HepG2 (cell line): ENCODE results near the gene MRPL34. TPM values are rescaled to one million over a fixed set of nuclear protein-coding genes. Genes with fewer than 3 reads are reported as not detected.

ENCODE experiments used
- ATAC-seq: fragments of 200-7000 bp; cut with Tn5 transposase; 3 replicates; pipeline ENCODE4 v1.9.1; 2020; ENCODE audit warnings: mild to moderate bottlenecking, moderate library complexity
- BruUV-seq: library from RNA; stranded (reverse); fragments of 400-500 nt; replicated peaks from 2 replicates; lab custom pipeline; 2021; lab: Mats Ljungman, UMichigan
- CTCF ChIA-PET: fragments of 300-600 bp; formaldehyde crosslinking; extraction: SDS; loops from one replicate; lab custom pipeline; 2021; ENCODE audit warnings: low total read pairs, inconsistent platforms, low intra/inter-chr PET ratio; lab: Yijun Ruan, JAX
- POLR2A ChIA-PET: fragments of 350-600 bp; sonication (Branson Sonifier 250); formaldehyde crosslinking; loops from one replicate; lab custom pipeline; 2020; ENCODE audit warnings: antibody characterized with exemption, inconsistent platforms; lab: Yijun Ruan, JAX
- DNase-seq: peaks from one replicate; pipeline ENCODE4 v3.0.0-alpha.2; 2015; ENCODE audit warnings: low spot score
- FAIRE-seq: peaks from 3 replicates; lab custom pipeline; 2011; peaks lifted over from hg19 to GRCh38; lab: Jason Lieb, UNC
- H2AFZ ChIP-seq: one replicate; pipeline ENCODE4 v1.6.1; 2011; ENCODE audit warnings: low read length, inconsistent platforms
- H3K27ac ChIP-seq: fragments of 300-600 bp; 3 replicates; pipeline ENCODE4 v1.8.0; 2011; ENCODE audit warnings: mixed run types, mild to moderate bottlenecking, mixed read lengths, low read length, inconsistent platforms; ENCODE audit not compliant: insufficient read depth; ENCODE audit errors: extremely low read length
- H3K27me3 ChIP-seq, 2 experiments: fragments of 200-600 bp in 1 of 2; 2 replicates in 1 of 2; 3 replicates in 1 of 2; pipeline versions ENCODE4 v1.6.0 to v1.8.0; 2011; ENCODE audit warnings: low read length in 2 of 2, mild to moderate bottlenecking in 2 of 2, moderate library complexity in 2 of 2, inconsistent platforms in 1 of 2; ENCODE audit not compliant: insufficient read depth in 2 of 2, control insufficient read depth in 1 of 2
- H3K36me3 ChIP-seq, 2 experiments: fragments of 200-600 bp in 1 of 2; replicated peaks in 1 of 2; 2 replicates in 1 of 2; 3 replicates in 1 of 2; pipeline versions ENCODE4 v1.5.1 to v1.8.0; 2011; ENCODE audit warnings: low read length in 2 of 2, inconsistent platforms in 1 of 2; ENCODE audit not compliant: insufficient read depth in 2 of 2, control insufficient read depth in 1 of 2
- H3K4me1 ChIP-seq: 2 replicates; pipeline ENCODE4 v1.5.1; 2012; ENCODE audit warnings: low read length, inconsistent platforms; ENCODE audit not compliant: insufficient read depth
- H3K4me2 ChIP-seq: 2 replicates; pipeline ENCODE4 v1.6.0; 2011; ENCODE audit warnings: low read depth, low read length, inconsistent platforms
- H3K4me3 ChIP-seq, 3 experiments: fragments of 200-600 bp in 1 of 3; sonication (generic), shearing (Covaris generic) in 1 of 3; replicated peaks in 1 of 3; 2 replicates each; pipeline ENCODE4 v1.5.1; 2011 to 2016; ENCODE audit warnings: low read length in 3 of 3, inconsistent platforms in 2 of 3, low read depth in 2 of 3, mild to moderate bottlenecking in 2 of 3, control low read depth in 1 of 3, mixed read lengths in 1 of 3; ENCODE audit not compliant: insufficient read depth in 1 of 3
- H3K79me2 ChIP-seq: one replicate; pipeline ENCODE4 v1.6.1; 2011; ENCODE audit warnings: low read length, inconsistent platforms; ENCODE audit not compliant: insufficient read depth
- H3K9ac ChIP-seq: 2 replicates; pipeline ENCODE4 v1.6.0; 2011; ENCODE audit warnings: mild to moderate bottlenecking, low read depth, low read length, inconsistent platforms; ENCODE audit not compliant: insufficient read depth
- H3K9me3 ChIP-seq: 2 replicates; pipeline ENCODE4 v1.5.1; 2012; ENCODE audit warnings: mild to moderate bottlenecking, low read length
- H4K20me1 ChIP-seq: 2 replicates; pipeline ENCODE4 v1.6.0; 2011; ENCODE audit warnings: inconsistent platforms, mild to moderate bottlenecking, low read length, moderate library complexity; ENCODE audit not compliant: insufficient read depth
- AFF4 ChIP-seq: sonication (generic); formaldehyde crosslinking; IDR thresholded peaks from 2 replicates; pipeline ENCODE4 v1.4.0; 2020; ENCODE audit warnings: missing genetic modification reagents
- ARHGAP35 ChIP-seq: sonication (generic); formaldehyde crosslinking; IDR thresholded peaks from 2 replicates; pipeline ENCODE4 v1.9.0; 2022; ENCODE audit warnings: mild to moderate bottlenecking, inconsistent platforms, moderate library complexity, missing genetic modification reagents, borderline replicate concordance
- KLF16 ChIP-seq, 2 experiments: sonication (generic) in 1 of 2; formaldehyde crosslinking in 1 of 2; IDR thresholded peaks; 2 replicates each; pipeline versions ENCODE4 v1.6.1 to v1.8.0; 2016 to 2023; ENCODE audit warnings: missing genetic modification reagents in 2 of 2, missing compliant biosample characterization in 1 of 2
- KLF9 ChIP-seq: IDR thresholded peaks from 2 replicates; pipeline ENCODE4 v1.6.1; 2016; ENCODE audit warnings: low read depth
- PBX2 ChIP-seq: IDR thresholded peaks from 2 replicates; pipeline ENCODE4 v1.6.1; 2016; ENCODE audit warnings: control low read depth
- SP1 ChIP-seq, 2 experiments: fragments of 450-650 bp in 1 of 2; sonication (generic) in 1 of 2; formaldehyde crosslinking in 1 of 2; IDR thresholded peaks; 2 replicates each; pipeline versions ENCODE4 v1.4.0 to v1.6.1; 2016 to 2020; ENCODE audit warnings: missing genetic modification reagents in 1 of 2
- ZFP36L1 ChIP-seq: sonication (generic); formaldehyde crosslinking; IDR thresholded peaks from 2 replicates; pipeline ENCODE4 v1.8.0; 2022; ENCODE audit warnings: mild to moderate bottlenecking, missing genetic modification reagents, moderate library complexity
- ZNF12 ChIP-seq: sonication (generic); formaldehyde crosslinking; IDR thresholded peaks from 2 replicates; pipeline ENCODE4 v1.5.0; 2020; ENCODE audit warnings: missing genetic modification reagents
- ZNF430 ChIP-seq: sonication (generic); formaldehyde crosslinking; IDR thresholded peaks from 2 replicates; pipeline ENCODE4 v1.9.0; 2021; ENCODE audit warnings: mild to moderate bottlenecking, missing genetic modification reagents
- ZNF446 ChIP-seq: sonication (generic); formaldehyde crosslinking; IDR thresholded peaks from 2 replicates; pipeline ENCODE4 v1.5.0; 2020; ENCODE audit warnings: mild to moderate bottlenecking, missing genetic modification reagents
- ZNF567 ChIP-seq: sonication (generic); formaldehyde crosslinking; IDR thresholded peaks from 2 replicates; pipeline ENCODE4 v1.8.1; 2023; ENCODE audit warnings: mild to moderate bottlenecking, missing genetic modification reagents, borderline replicate concordance
- ZNF576 ChIP-seq: sonication (generic); formaldehyde crosslinking; IDR thresholded peaks from 2 replicates; pipeline ENCODE4 v1.4.0; 2020; ENCODE audit warnings: mild to moderate bottlenecking, missing genetic modification reagents
- ZNF713 ChIP-seq: sonication (generic); formaldehyde crosslinking; IDR thresholded peaks from 2 replicates; pipeline ENCODE4 v1.4.0; 2020; ENCODE audit warnings: mild to moderate bottlenecking, missing genetic modification reagents
- ZNF782 ChIP-seq: sonication (generic); formaldehyde crosslinking; IDR thresholded peaks from 2 replicates; pipeline ENCODE4 v1.4.0; 2020; ENCODE audit warnings: missing genetic modification reagents, mild to moderate bottlenecking, borderline replicate concordance
- WGBS: methylation state at CpG from one replicate; pipeline ENCODE4 v1.1.6; 2017; ENCODE audit warnings: low lambda C conversion rate; 5-methylcytosine and 5-hydroxymethylcytosine counted together
- in situ Hi-C: cut with HindIII; loops from 2 replicates; pipeline ENCODE4 v1.10.0; 2017; ENCODE audit warnings: low pct_unique_long_range_greater_than_20kb; ENCODE audit not compliant: extremely low pct_ligation_motif_present
- intact Hi-C: fragments of 100-400 bp; cut with micrococcal nuclease; formaldehyde crosslinking; loops from one replicate; pipeline ENCODE4 v1.10.0; 2022; ENCODE audit not compliant: unreplicated experiment
- polyA plus RNA-seq, 8 experiments: library from polyadenylated mRNA; depleted of rRNA in 3 of 8; stranded (reverse) in 7 of 8; unstranded in 1 of 8; fragments of >200 nt; fragmentation: Illumina TruSeq in 4 of 8; extraction: Trizol in 4 of 8; gene quantifications; 2 replicates each; pipeline versions ENCODE4 v1.2.1 to v1.2.3, GENCODE V29; 2011 to 2016; ENCODE audit warnings: low read depth in 4 of 8, missing spikeins in 1 of 8, mixed read lengths in 1 of 8; ENCODE audit not compliant: insufficient read depth in 1 of 8
- total RNA-seq, 5 experiments: library from RNA; depleted of rRNA; stranded (reverse); fragments of >200 nt; fragmentation: Illumina TruSeq; extraction: Trizol; gene quantifications; 2 replicates each; pipeline ENCODE4 v1.2.3, GENCODE V29; 2016; ENCODE audit warnings: low read depth in 1 of 5

Gene MRPL34
- total and polyA plus RNA-seq, 2 of the 13 experiments (the other 11 are each of a cell fraction or from before 2014, with no cell fraction given): 74.0 to 77.3 TPM

- no peak for TF ChIP-seq ARHGAP35
- TF ChIP-seq KLF16 (CRISPR knock-in tag; IDR thresholded peaks at IDR 0.05): no peak
- no peak for TF ChIP-seq ZNF446 (CRISPR knock-in tag)
- TF ChIP-seq, all 625 proteins: peak for 3
These were observed 1.1 kb upstream of the MRPL34 start (continued) for GRCh38 chr19:17304386-17305215.

GRCh38 chr19:17305216-17305516 lies 506 bp upstream of the MRPL34 start:
- no peak for ATAC-seq
- no peak overlapping the region for H2AFZ ChIP-seq
- POLR2A ChIA-PET: interaction anchor here (0.7 to 1.6 kb wide), 16 partner anchors 12 to 301 kb away, joined by 3 to 13 read pairs (median 4); partner anchors contain the start of genes ANKLE1, BABAM1, BST2 and MVB12A
- H3K36me3 ChIP-seq: no peaks in the 10 kb centered on the region
- H3K4me2 ChIP-seq: peak overlapping the region; percentile 97
- peak overlapping the region in 1 of 3 experiments; percentile 85; a peak in 3 of 6 replicates for H3K4me3 ChIP-seq
- no peak for FAIRE-seq
- H3K27me3 ChIP-seq: no peaks in the 10 kb centered on the region; a peak in 1 of 5 replicates
- peak overlapping the region; percentile 48 for H3K27ac ChIP-seq
- CTCF ChIA-PET: no interaction called here
- DNase-seq: no peak
- peaks cover 35% of the 10 kb centered on the region for H3K4me1 ChIP-seq
- WGBS: 10% methylated on average over 2 of the region's 7 CpGs
- 0 out of 2 replicates have a peak overlapping the region, but pooled peaks have one; percentile 33 for H3K9ac ChIP-seq
- 0 out of 2 replicates have a peak, but pooled peaks cover under 1% of the 10 kb centered on the region for H4K20me1 ChIP-seq
- no peaks in the 10 kb centered on the region for H3K9me3 ChIP-seq
- BruUV-seq: no TSS peak
- intact Hi-C loops: loop anchor here (1.0 kb wide), 1 partner anchor 38 kb away; the partner anchor contains the start of gene BABAM1
- H3K79me2 ChIP-seq: peaks cover 9% of the 10 kb centered on the region
- in situ Hi-C loops: no loop called here
- TF ChIP-seq PBX2 (CRISPR knock-in tag): no peak
- no peak for TF ChIP-seq ZFP36L1 (CRISPR knock-in tag)
- peak; percentile 60; the same call in 1 of the 2 replicates for TF ChIP-seq AFF4 (CRISPR knock-in tag)
- no peak for TF ChIP-seq SP1 (IDR thresholded peaks at IDR 0.05)
- 0 out of 2 replicates have a peak, but pooled peaks have one; percentile 67 for TF ChIP-seq SP1 (CRISPR knock-in tag; IDR thresholded peaks at IDR 0.05)
- TF ChIP-seq ZNF713 (CRISPR knock-in tag): 0 out of 2 replicates have a peak, but pooled peaks have one; percentile 64
- no peak for TF ChIP-seq ZNF782 (CRISPR knock-in tag)
- TF ChIP-seq ZNF12 (CRISPR knock-in tag): peak; percentile 41; the same call in 1 of the 2 replicates
- TF ChIP-seq ZNF567 (CRISPR knock-in tag): no peak; the same call in 1 of the 2 replicates
- peak; percentile 16; the same call in 1 of the 2 replicates for TF ChIP-seq ZNF430 (CRISPR knock-in tag)
- no peak for TF ChIP-seq ZNF576 (CRISPR knock-in tag)
- TF ChIP-seq KLF9 (CRISPR knock-in tag): no peak
